ENCODE results near the gene PIK3C3.

DNA sequence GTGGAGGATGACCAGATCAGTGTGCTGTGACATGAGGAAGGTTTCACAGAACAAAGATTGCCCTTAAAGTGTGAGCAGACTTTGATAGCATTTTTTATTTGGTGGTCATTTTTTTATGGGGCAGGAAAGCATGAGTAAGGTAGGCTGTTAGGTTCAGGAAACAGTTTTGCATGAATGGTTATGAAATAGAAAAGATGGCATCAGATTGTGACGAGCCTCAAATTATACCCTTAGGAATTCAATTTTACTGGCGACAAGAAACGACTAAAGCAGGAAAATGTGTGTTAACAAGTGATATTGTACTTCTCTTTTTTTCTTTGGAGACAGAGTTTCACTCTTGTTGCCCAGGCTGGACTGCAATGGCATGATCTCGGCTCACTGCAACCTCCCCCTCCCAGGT, 44.7 kb downstream of the PIK3C3 start:
- TF ChIP-seq POLR2A (IDR thresholded peaks at IDR 0.05): no peak
- TF ChIP-seq, protein P1, sequence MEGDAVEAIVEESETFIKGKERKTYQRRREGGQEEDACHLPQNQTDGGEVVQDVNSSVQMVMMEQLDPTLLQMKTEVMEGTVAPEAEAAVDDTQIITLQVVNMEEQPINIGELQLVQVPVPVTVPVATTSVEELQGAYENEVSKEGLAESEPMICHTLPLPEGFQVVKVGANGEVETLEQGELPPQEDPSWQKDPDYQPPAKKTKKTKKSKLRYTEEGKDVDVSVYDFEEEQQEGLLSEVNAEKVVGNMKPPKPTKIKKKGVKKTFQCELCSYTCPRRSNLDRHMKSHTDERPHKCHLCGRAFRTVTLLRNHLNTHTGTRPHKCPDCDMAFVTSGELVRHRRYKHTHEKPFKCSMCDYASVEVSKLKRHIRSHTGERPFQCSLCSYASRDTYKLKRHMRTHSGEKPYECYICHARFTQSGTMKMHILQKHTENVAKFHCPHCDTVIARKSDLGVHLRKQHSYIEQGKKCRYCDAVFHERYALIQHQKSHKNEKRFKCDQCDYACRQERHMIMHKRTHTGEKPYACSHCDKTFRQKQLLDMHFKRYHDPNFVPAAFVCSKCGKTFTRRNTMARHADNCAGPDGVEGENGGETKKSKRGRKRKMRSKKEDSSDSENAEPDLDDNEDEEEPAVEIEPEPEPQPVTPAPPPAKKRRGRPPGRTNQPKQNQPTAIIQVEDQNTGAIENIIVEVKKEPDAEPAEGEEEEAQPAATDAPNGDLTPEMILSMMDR (IDR thresholded peaks at IDR 0.05): no peak

Measured in breast epithelium (tissue), 3 donors.